GM19351 (cell line): ENCODE measurements around the gene WNT2B.

Experiments used
- ATAC-seq: cut with Tn5 transposase; IDR thresholded peaks from one replicate; pipeline ENCODE4 v1.9.1; 2021; ENCODE audit warnings: mild to moderate bottlenecking, moderate library complexity; ENCODE audit not compliant: unreplicated experiment

The WNT2B gene

DNA sequence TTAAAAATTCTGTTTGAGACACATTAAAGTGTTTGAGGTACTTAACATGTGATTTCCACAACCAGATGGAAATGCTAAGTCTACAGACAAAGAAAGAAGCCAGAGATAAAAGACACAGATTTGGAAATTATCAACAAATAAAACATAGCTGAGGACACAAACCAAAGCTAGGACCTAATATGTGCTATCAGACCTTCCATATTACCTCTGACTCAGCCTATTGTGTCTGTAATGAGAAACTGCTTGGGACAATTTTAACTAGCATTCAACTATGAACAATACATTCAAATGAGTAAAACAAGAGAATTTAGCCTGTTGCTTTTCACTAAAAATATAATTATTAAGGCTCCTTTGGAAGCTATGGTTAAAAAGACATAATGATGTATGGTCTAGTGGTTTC, 54.6 kb downstream of the WNT2B start:
- ATAC-seq, result no peak

DNA sequence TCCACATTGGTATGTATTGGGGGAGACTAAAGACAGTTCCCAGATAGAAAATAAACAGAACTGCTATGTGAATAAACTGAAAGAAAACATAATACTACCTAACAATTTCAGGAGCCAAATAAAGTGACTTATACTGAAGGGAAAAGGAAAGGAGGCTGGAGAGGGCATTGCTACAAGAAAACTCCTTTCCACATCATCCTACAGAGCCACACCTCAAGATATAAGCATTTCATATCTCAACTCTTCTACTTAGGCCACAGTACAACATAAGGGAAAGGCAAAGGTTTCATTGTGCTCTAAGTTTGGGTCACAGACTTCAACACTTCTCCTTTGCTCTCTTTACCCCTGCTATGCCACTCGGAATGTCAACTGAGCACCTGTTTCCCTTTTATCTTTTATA, 55.3 kb downstream of the WNT2B start:
- no peak for ATAC-seq

DNA sequence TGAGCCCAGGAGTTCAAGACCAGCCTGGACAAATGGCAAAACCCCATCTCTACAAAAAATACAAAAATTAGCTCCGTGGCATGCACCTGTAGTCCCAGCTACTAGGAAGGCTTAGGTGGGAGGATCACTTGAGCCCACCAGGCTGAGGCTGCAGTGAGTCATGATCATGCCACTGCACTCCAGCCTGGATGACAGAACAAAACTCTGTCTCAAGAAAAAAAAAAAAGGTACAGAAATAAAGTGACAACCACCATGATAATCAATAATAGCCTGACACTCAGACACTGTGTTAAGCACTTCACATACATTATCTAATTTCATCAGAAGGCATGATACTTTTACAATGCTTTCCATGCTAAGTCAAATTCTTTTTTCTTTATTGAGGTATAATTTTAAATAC, 57.0 kb downstream of the WNT2B start:
- no peak for ATAC-seq

DNA sequence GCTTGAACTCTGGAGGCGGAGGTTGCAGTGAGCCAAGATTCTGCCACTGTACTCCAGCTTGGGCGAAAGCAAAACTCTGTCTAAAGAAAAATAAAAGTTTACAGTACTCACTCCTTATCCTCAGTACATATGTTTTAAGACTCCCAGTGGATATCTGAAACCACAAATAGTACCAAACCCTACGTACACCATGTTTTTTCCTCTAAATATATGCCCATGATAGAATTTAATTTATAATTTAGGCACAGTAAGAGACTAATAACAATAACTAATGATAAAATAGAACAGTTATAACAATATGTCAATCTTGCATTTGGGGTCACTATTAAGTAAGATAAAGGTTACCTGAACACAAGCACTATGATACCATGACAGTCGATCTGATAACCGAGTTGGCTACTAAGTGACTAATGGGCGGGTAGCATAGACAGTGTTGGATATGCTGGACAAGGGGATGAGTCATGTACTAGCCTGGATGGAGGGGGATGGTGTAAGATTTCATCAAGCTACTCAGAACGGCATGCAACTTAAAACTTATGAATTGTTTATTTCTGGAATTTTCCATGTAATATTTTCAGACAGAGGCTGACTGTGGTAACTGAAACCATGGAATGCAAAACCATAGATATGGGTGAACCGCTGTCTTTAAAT, 66.5 kb downstream of the WNT2B start:
- ATAC-seq, result no peak

DNA sequence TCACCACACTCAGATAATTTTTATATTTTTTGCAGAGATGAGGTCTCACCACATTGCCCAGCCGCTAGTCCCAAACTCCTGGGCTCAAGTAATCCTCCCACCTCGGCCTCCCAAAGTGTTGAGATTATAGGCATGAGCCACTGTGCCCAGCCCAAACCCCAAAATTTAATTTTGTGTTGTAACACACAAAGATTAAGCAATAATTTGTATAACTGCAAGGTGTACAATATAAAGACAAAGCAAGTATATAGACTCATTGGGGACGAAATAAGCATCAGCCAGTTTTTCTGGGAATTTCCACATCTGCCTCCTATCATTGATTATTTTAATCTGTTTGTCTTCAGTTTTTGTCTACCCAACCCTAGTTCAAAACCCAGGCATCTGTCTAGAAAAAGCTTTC, 67.5 kb downstream of the WNT2B start:
- ATAC-seq, result no peak
